Measurements from ENCODE around the gene RPTOR.
A peak's percentile ranks its signal among the peaks of the same experiment; 100 is the strongest.

RPTOR gene

DNA sequence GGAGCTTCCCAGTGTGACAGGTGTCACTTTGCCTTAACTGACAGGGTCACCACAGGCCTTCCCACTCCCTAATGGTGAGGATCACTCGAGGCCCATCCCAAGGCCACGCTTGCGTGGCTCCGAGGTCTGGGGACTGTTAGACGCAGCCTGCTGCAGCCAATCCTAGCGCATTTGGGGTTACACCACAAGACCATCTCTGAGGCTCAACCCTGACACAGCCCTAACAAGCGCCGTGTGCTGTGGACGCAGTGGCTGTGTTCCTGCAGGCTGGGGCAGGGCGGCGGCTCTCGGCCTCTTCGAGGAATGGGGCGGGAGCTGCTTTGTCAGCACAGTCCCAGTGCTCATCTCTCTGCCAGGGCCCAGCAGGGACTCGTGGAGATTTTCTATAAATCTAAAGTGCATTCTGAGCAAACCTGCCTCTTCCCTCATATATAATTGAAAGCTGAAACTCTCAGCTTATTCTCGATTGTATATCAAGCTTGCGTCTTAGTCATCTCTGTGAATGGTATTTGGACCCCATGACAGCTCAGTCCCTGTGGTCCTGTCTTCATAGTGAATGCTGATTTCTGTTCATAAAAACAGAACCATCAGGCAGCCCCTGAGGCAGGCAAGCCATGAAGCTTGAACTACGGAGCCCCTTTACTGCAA is 381.2 kb downstream of the RPTOR start:
- H3K79me2 ChIP-seq (ENCODE audit: insufficient read depth, low read length): no peaks in the 10 kb centered on the region
- no peak for TF ChIP-seq EZH2 (IDR thresholded peaks at IDR 0.05; ENCODE audit: borderline replicate concordance, low read length)
- TF ChIP-seq, protein P1, sequence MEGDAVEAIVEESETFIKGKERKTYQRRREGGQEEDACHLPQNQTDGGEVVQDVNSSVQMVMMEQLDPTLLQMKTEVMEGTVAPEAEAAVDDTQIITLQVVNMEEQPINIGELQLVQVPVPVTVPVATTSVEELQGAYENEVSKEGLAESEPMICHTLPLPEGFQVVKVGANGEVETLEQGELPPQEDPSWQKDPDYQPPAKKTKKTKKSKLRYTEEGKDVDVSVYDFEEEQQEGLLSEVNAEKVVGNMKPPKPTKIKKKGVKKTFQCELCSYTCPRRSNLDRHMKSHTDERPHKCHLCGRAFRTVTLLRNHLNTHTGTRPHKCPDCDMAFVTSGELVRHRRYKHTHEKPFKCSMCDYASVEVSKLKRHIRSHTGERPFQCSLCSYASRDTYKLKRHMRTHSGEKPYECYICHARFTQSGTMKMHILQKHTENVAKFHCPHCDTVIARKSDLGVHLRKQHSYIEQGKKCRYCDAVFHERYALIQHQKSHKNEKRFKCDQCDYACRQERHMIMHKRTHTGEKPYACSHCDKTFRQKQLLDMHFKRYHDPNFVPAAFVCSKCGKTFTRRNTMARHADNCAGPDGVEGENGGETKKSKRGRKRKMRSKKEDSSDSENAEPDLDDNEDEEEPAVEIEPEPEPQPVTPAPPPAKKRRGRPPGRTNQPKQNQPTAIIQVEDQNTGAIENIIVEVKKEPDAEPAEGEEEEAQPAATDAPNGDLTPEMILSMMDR (IDR thresholded peaks at IDR 0.05; ENCODE audit: low read length): no peak
- H2AFZ ChIP-seq (ENCODE audit: low read length): no peak overlapping the region
- H3K27me3 ChIP-seq (ENCODE audit: insufficient read depth, low read length): no peaks in the 10 kb centered on the region
- no peak overlapping the region for H3K27ac ChIP-seq (ENCODE audit: low read depth, low read length, poor library complexity, severe bottlenecking)
- H4K20me1 ChIP-seq (ENCODE audit: insufficient read depth, low read length): no peaks in the 10 kb centered on the region
- H3F3A ChIP-seq (ENCODE audit: insufficient read depth, low read length): no peaks in the 10 kb centered on the region
- no peak overlapping the region for H3K4me3 ChIP-seq (ENCODE audit: low read depth, low read length, poor library complexity, severe bottlenecking)
- H3K9me2 ChIP-seq (ENCODE audit: low read depth, low read length): no peaks in the 10 kb centered on the region
- peaks cover 98% of the 10 kb centered on the region for H3K36me3 ChIP-seq (ENCODE audit: insufficient read depth, low read length)
- H3K4me2 ChIP-seq (ENCODE audit: low read length): no peak overlapping the region
- no peaks in the 10 kb centered on the region for H3K9me3 ChIP-seq (ENCODE audit: low read length)
- H3K4me1 ChIP-seq (ENCODE audit: insufficient read depth, low read length, severe bottlenecking): peaks cover 19% of the 10 kb centered on the region
- H3K9ac ChIP-seq (ENCODE audit: low read length): no peak overlapping the region

DNA sequence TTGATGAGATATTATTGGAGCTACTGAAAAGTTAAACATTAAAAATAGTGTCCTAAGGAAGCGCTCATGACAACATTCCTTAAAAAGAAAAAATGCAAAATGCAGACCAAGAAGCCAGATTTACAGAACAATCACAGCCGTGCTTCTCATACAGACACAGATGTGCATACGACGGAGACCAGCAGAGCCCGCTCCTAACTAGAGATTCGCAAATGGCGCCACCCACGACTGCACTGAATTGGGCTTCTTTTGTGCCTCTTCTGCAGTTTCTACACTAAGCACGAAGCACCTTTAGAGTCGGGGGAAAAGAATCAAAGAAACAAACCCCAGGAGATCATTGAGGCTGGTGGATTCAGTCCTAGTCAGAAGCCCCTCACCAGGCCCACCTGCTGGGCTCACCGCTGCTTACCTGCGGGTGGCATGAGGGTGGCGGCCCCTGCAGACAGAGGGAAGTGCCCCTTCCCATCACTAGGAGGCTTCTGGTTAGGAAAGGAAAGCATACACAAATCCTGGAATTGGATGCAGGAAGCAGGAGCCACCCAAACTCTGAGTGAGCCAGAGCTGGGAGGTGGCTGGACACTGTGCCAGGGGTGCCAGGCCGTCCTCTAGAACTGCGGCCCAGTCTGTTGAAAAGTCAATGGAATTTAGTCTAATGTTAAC is 382.1 kb downstream of the RPTOR start:
- H2AFZ ChIP-seq (ENCODE audit: low read length): no peak overlapping the region
- TF ChIP-seq EZH2 (IDR thresholded peaks at IDR 0.05; ENCODE audit: borderline replicate concordance, low read length): no peak
- TF ChIP-seq, protein P1 (IDR thresholded peaks at IDR 0.05; ENCODE audit: low read length): no peak
- H3K4me3 ChIP-seq (ENCODE audit: low read depth, low read length, poor library complexity, severe bottlenecking): no peak overlapping the region
- H3K9me3 ChIP-seq (ENCODE audit: low read length): no peaks in the 10 kb centered on the region
- H3K27ac ChIP-seq (ENCODE audit: low read depth, low read length, poor library complexity, severe bottlenecking): no peak overlapping the region
- no peaks in the 10 kb centered on the region for H3K9me2 ChIP-seq (ENCODE audit: low read depth, low read length)
- no peaks in the 10 kb centered on the region for H4K20me1 ChIP-seq (ENCODE audit: insufficient read depth, low read length)
- no peak overlapping the region for H3K4me2 ChIP-seq (ENCODE audit: low read length)
- H3K27me3 ChIP-seq (ENCODE audit: insufficient read depth, low read length): no peaks in the 10 kb centered on the region
- no peaks in the 10 kb centered on the region for H3F3A ChIP-seq (ENCODE audit: insufficient read depth, low read length)
- peaks cover 19% of the 10 kb centered on the region for H3K4me1 ChIP-seq (ENCODE audit: insufficient read depth, low read length, severe bottlenecking)
- H3K79me2 ChIP-seq (ENCODE audit: insufficient read depth, low read length): no peaks in the 10 kb centered on the region
- H3K36me3 ChIP-seq (ENCODE audit: insufficient read depth, low read length): peaks cover 98% of the 10 kb centered on the region
- no peak overlapping the region for H3K9ac ChIP-seq (ENCODE audit: low read length)

DNA sequence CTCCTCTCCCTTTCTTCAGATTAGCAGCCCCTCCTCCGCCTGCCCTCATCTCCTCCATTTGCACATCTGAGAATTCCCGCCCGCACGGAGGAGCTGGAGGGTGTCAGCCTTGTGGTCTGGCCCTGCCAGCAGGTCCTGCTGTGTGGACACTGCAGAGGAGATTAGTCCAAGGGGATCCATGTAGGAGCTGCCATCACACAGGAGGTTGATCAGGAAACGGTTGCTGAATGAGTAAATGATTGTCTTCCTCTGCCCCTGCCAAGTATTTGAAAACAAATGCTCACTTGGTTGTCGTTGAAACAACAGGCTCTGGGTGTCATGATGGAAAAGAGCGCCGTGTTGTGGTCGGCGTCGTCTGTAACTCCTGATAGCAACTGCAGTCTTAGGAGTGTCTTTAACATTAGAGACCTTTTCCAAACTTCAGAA is 383.2 kb downstream of the RPTOR start:
- Histone ChIP-seq H3K36me3 (ENCODE audit: insufficient read depth, low read length) (peaks cover 88% of the 10 kb centered on the region), H4K20me1 (ENCODE audit: insufficient read depth, low read length) (no peaks in the 10 kb centered on the region), H2AFZ (ENCODE audit: low read length) (no peak overlapping the region), H3K79me2 (ENCODE audit: insufficient read depth, low read length) (no peaks in the 10 kb centered on the region), H3K4me2 (ENCODE audit: low read length) (no peak overlapping the region), H3K9ac (ENCODE audit: low read length) (no peak overlapping the region), H3F3A (ENCODE audit: insufficient read depth, low read length) (no peaks in the 10 kb centered on the region), H3K4me1 (ENCODE audit: insufficient read depth, low read length, severe bottlenecking) (peaks cover 19% of the 10 kb centered on the region), H3K9me3 (ENCODE audit: low read length) (no peaks in the 10 kb centered on the region), H3K9me2 (ENCODE audit: low read depth, low read length) (no peaks in the 10 kb centered on the region), H3K27ac (ENCODE audit: low read depth, low read length, poor library complexity, severe bottlenecking) (peak overlapping the region; percentile 76), H3K4me3 (ENCODE audit: low read depth, low read length, poor library complexity, severe bottlenecking) (no peak overlapping the region), H3K27me3 (ENCODE audit: insufficient read depth, low read length) (no peaks in the 10 kb centered on the region)
- TF ChIP-seq, protein P1 (IDR thresholded peaks at IDR 0.05; ENCODE audit: low read length): no peak
- no peak for TF ChIP-seq EZH2 (IDR thresholded peaks at IDR 0.05; ENCODE audit: borderline replicate concordance, low read length)

Data from OCI-LY1 (cell line).